Measurements from ENCODE around the gene RBM47. TPM values are rescaled to one million over a fixed set of nuclear protein-coding genes. Genes with fewer than 3 reads are reported as not detected.

RBM47 gene
- total and polyA plus RNA-seq, 10 of the 15 experiments (the other 5 are each of a cell fraction or from before 2014, with no cell fraction given): 7.9 to 45.0 (median 28.7) TPM

- DNase-seq (ENCODE audit: low read depth, low spot score) (no peak), ATAC-seq (no peak), FAIRE-seq (no peak)
- POLR2A ChIA-PET: interaction anchor here (0.5 to 1.5 kb wide), 7 partner anchors 8 to 255 kb away, joined by 3 to 8 read pairs (median 4); partner anchors contain the start of gene RBM47
- intact Hi-C loops (cut with micrococcal nuclease; ENCODE audit: unreplicated experiment) (no loop called here), in situ Hi-C loops (cut with MboI) (no loop called here)
- Histone ChIP-seq H4K20me1 (ENCODE audit: control insufficient read depth, insufficient read depth) (no peaks in the 10 kb centered on the region), H2AFZ (ENCODE audit: control insufficient read depth, low read depth, low read length) (peak overlapping the region; percentile 28), H3K79me2 (ENCODE audit: control insufficient read depth, insufficient read depth, low read length) (no peaks in the 10 kb centered on the region), H3K27ac (ENCODE audit: control insufficient read depth, insufficient read depth) (peak overlapping the region; percentile 15; the same call in 1 of the 2 replicates), H3K9ac (ENCODE audit: control insufficient read depth, insufficient read depth, low read length) (no peak overlapping the region), H3K9me3 (replicated peaks; ENCODE audit: control insufficient read depth, insufficient read depth, low read length) (no peaks in the 10 kb centered on the region), H3K4me3 (no peak overlapping the region), H3K4me1 (ENCODE audit: control insufficient read depth, insufficient read depth, low read length) (peaks cover 13% of the 10 kb centered on the region), H3K4me2 (ENCODE audit: control insufficient read depth, insufficient read depth) (no peak overlapping the region), H3K27me3 (replicated peaks in 1 of 2; ENCODE audit: control insufficient read depth in 2 of 2, insufficient read depth in 2 of 2, low read length in 1 of 2) (no peaks in the 10 kb centered on the region), H3K36me3 (ENCODE audit: control insufficient read depth in 2 of 2, insufficient read depth in 2 of 2, low read length in 1 of 2) (no peaks in the 10 kb centered on the region)
- no peak for TF ChIP-seq MTA3 (IDR thresholded peaks at IDR 0.05; ENCODE audit: borderline replicate concordance, low read length)
- TF ChIP-seq NRF1 (conservative IDR thresholded peaks at IDR 0.05; ENCODE audit: low read depth, low read length): no peak
- no peak for TF ChIP-seq NFXL1 (IDR thresholded peaks at IDR 0.05; ENCODE audit: borderline replicate concordance)
- TF ChIP-seq ASH2L (IDR thresholded peaks at IDR 0.05; ENCODE audit: borderline replicate concordance, low read depth): no peak
- TF ChIP-seq MAX (IDR thresholded peaks at IDR 0.05; ENCODE audit: low read depth, low read length): no peak
- TF ChIP-seq IKZF2 (IDR thresholded peaks at IDR 0.05): no peak
- no peak for TF ChIP-seq MXI1 (IDR thresholded peaks at IDR 0.05; ENCODE audit: low read depth, low read length)
- no TSS peak for BruUV-seq (replicated peaks)
- SMC1A ChIA-PET (ENCODE audit: uncharacterized antibody, unreplicated experiment): interaction anchor here (0.8 to 4.9 kb wide), 13 partner anchors 10 to 72 kb away, joined by 3 to 23 read pairs (median 4); no protein-coding TSS in a partner anchor
- CTCF ChIA-PET: interaction anchor here (1.0 to 2.6 kb wide), 7 partner anchors 8 to 71 kb away, joined by 3 to 8 read pairs (median 4); no protein-coding TSS in a partner anchor
- RAD21 ChIA-PET (ENCODE audit: unreplicated experiment): interaction anchor here (0.6 to 1.8 kb wide), 5 partner anchors 9 to 70 kb away, joined by 3 to 10 read pairs (median 4); no protein-coding TSS in a partner anchor
Observed at GRCh38 chr4:40648131-40648530, 18.5 kb upstream of the RBM47 start.

GRCh38 chr4:40645586-40645985, 15.9 kb upstream of the RBM47 start:
- intact Hi-C loops (cut with micrococcal nuclease; ENCODE audit: unreplicated experiment) (no loop called here), in situ Hi-C loops (cut with MboI) (no loop called here)
- Histone ChIP-seq H3K27me3 (replicated peaks in 1 of 2; ENCODE audit: control insufficient read depth in 2 of 2, insufficient read depth in 2 of 2, low read length in 1 of 2) (no peaks in the 10 kb centered on the region), H3K4me2 (ENCODE audit: control insufficient read depth, insufficient read depth) (no peak overlapping the region), H3K9me3 (replicated peaks; ENCODE audit: control insufficient read depth, insufficient read depth, low read length) (no peaks in the 10 kb centered on the region), H3K36me3 (ENCODE audit: control insufficient read depth in 2 of 2, insufficient read depth in 2 of 2, low read length in 1 of 2) (no peaks in the 10 kb centered on the region), H3K4me3 (no peak overlapping the region), H3K79me2 (ENCODE audit: control insufficient read depth, insufficient read depth, low read length) (no peaks in the 10 kb centered on the region), H3K9ac (ENCODE audit: control insufficient read depth, insufficient read depth, low read length) (no peak overlapping the region), H2AFZ (ENCODE audit: control insufficient read depth, low read depth, low read length) (no peak overlapping the region), H3K4me1 (ENCODE audit: control insufficient read depth, insufficient read depth, low read length) (peaks cover 13% of the 10 kb centered on the region), H4K20me1 (ENCODE audit: control insufficient read depth, insufficient read depth) (no peaks in the 10 kb centered on the region), H3K27ac (ENCODE audit: control insufficient read depth, insufficient read depth) (no peak overlapping the region)
- CTCF ChIA-PET: interaction anchor here (1.1 to 1.5 kb wide), 2 partner anchors 9 to 30 kb away, joined by 3 to 5 read pairs; no protein-coding TSS in a partner anchor
- ATAC-seq (no peak), DNase-seq (ENCODE audit: low read depth, low spot score) (no peak), FAIRE-seq (no peak)
- RAD21 ChIA-PET (ENCODE audit: unreplicated experiment): interaction anchor here (1.5 kb wide), 1 partner anchor 14 kb away, joined by 5 read pairs; no protein-coding TSS in a partner anchor
- SMC1A ChIA-PET (ENCODE audit: uncharacterized antibody, unreplicated experiment): interaction anchor here (1.3 to 4.9 kb wide), 2 partner anchors 11 to 14 kb away, joined by 5 to 23 read pairs; no protein-coding TSS in a partner anchor
- BruUV-seq (replicated peaks): no TSS peak
- POLR2A ChIA-PET: no interaction called here
- TF ChIP-seq JUND (IDR thresholded peaks at IDR 0.05; ENCODE audit: low read depth, low read length) (no peak), SUZ12 (IDR thresholded peaks at IDR 0.05; ENCODE audit: unreplicated experiment) (no peak), RBBP5 (conservative IDR thresholded peaks at IDR 0.05) (no peak), ZNF384 (IDR thresholded peaks at IDR 0.05; ENCODE audit: borderline replicate concordance, low read depth, low read length) (no peak), IRF5 (IDR thresholded peaks at IDR 0.05; ENCODE audit: borderline replicate concordance) (no peak), POLR2A (IDR thresholded peaks at IDR 0.05; ENCODE audit: low read depth, low read length) (no peak), SKIL (IDR thresholded peaks at IDR 0.05; ENCODE audit: low read depth, poor library complexity, severe bottlenecking) (no peak), BHLHE40 (IDR thresholded peaks at IDR 0.05; ENCODE audit: borderline replicate concordance in 1 of 2, low read depth in 2 of 2, low read length in 1 of 2) (no peak)

Data from GM12878 (cell line).